Measurements from ENCODE around the gene TDRKH. TPM values are rescaled to one million over a fixed set of nuclear protein-coding genes. Genes with fewer than 3 reads are reported as not detected.

TDRKH gene
- total RNA-seq, 4 donors from 2014 or later = 1.1 to 5.3 (median 2.3) TPM

DNA sequence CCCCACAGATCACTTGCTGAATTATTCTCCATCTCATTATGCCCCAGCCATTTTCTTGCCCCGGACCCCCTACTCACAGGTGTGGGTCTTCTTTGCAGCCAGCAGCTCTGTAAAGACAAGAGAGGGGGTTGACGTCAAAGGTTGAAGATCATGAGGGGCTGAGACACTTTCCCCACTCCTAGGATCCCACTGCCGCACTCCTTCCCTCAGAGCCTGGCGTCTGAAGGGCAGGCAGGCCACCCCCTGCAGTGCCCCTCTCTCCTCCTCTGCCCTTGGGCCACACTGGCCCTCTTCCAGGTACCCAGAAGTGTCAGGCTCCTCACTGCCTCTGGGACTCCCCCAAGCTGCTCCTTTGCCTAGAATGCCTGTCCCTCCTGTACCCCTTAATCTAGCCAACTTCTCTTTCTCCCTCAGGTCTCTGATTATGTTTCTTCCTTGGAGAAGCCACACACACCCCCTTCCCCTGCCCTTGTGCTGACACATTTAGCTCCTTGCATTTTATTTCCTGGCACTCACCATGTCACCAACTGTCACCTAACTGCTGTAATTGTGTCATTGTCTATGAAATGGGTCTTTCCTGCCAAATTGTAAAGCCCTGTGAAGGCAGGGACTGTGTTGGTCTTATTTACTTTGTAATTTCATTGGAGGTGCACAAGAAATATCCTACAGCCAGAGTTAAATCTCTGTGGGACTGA is 39.2 kb upstream of the TDRKH start:
- Histone ChIP-seq H3K4me3 (no peak overlapping the region), H3K36me3 (no peaks in the 10 kb centered on the region), H3K27me3 (peaks cover 0 to 7% (median 0%) of the 10 kb centered on the region in 4 donors), H3K4me1 (peaks cover 14 to 60% (median 16%) of the 10 kb centered on the region in 3 donors), H3K9me3 (no peaks in the 10 kb centered on the region), H3K27ac (peak overlapping the region in 3 of 4 donors; percentile 7 to 70 (median 36))
- DNase-seq = no peak
- no peak for TF ChIP-seq POLR2A (IDR thresholded peaks at IDR 0.05)
- TF ChIP-seq, protein P1, sequence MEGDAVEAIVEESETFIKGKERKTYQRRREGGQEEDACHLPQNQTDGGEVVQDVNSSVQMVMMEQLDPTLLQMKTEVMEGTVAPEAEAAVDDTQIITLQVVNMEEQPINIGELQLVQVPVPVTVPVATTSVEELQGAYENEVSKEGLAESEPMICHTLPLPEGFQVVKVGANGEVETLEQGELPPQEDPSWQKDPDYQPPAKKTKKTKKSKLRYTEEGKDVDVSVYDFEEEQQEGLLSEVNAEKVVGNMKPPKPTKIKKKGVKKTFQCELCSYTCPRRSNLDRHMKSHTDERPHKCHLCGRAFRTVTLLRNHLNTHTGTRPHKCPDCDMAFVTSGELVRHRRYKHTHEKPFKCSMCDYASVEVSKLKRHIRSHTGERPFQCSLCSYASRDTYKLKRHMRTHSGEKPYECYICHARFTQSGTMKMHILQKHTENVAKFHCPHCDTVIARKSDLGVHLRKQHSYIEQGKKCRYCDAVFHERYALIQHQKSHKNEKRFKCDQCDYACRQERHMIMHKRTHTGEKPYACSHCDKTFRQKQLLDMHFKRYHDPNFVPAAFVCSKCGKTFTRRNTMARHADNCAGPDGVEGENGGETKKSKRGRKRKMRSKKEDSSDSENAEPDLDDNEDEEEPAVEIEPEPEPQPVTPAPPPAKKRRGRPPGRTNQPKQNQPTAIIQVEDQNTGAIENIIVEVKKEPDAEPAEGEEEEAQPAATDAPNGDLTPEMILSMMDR (IDR thresholded peaks at IDR 0.05) = no peak
- intact Hi-C loops (cut with DNase I) = no loop called here
- WGBS, 2 donors = 35 to 41% methylated on average over 3 to 4 of the region's 4 CpGs

DNA sequence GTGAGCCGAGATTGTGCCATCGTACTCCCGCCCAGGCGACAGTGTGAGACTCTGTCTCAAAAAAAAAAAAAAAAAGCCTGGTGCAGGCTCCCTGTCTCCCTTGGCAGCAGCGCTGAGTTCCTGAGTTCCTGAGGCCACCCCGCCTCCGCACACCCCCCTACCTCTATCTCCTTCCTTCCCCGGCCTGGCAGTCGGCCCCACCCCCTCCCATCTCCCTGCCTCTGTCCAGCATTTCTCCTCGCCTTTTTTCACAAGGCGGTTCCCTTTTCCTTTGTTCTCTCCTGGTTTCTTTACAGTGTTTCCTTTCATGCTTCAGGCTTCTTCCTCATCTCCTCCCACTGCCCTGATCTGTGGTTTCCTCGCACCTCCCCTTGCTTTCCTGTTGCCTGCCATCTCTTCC is 38.6 kb upstream of the TDRKH start:
- WGBS, 2 donors = 5 to 6% methylated on average over 10 to 12 of the region's 12 CpGs
- intact Hi-C loops (cut with DNase I) = no loop called here
- Histone ChIP-seq H3K36me3 (no peaks in the 10 kb centered on the region), H3K4me1 (peaks cover 14 to 60% (median 16%) of the 10 kb centered on the region in 3 donors), H3K9me3 (no peaks in the 10 kb centered on the region), H3K4me3 (no peak overlapping the region), H3K27me3 (peaks cover 0 to 7% (median 0%) of the 10 kb centered on the region in 4 donors), H3K27ac (peak overlapping the region in 2 of 4 donors; percentile 36 to 70)
- no peak for DNase-seq
- no peak for TF ChIP-seq POLR2A (IDR thresholded peaks at IDR 0.05)
- TF ChIP-seq, protein P1 (IDR thresholded peaks at IDR 0.05) = no peak

- Histone ChIP-seq H3K27me3 (peaks cover 0 to 12% (median 0%) of the 10 kb centered on the region in 4 donors), H3K4me1 (peaks cover 14 to 50% (median 16%) of the 10 kb centered on the region in 3 donors), H3K36me3 (no peaks in the 10 kb centered on the region), H3K27ac (peak overlapping the region in 1 of 4 donors; percentile 21), H3K9me3 (no peaks in the 10 kb centered on the region), H3K4me3 (no peak overlapping the region)
- WGBS, 2 donors = 67% methylated on average over 2 of the region's 9 CpGs; no CpG with 5 or more reads in 1 of the 2 donors
- no peak for TF ChIP-seq POLR2A (IDR thresholded peaks at IDR 0.05)
- TF ChIP-seq, protein P1 (IDR thresholded peaks at IDR 0.05) = no peak
- DNase-seq = no peak
- intact Hi-C loops (cut with DNase I) = no loop called here
These were observed 37.6 kb upstream of the TDRKH start for GRCh38 chr1:151827853-151828252.

DNA sequence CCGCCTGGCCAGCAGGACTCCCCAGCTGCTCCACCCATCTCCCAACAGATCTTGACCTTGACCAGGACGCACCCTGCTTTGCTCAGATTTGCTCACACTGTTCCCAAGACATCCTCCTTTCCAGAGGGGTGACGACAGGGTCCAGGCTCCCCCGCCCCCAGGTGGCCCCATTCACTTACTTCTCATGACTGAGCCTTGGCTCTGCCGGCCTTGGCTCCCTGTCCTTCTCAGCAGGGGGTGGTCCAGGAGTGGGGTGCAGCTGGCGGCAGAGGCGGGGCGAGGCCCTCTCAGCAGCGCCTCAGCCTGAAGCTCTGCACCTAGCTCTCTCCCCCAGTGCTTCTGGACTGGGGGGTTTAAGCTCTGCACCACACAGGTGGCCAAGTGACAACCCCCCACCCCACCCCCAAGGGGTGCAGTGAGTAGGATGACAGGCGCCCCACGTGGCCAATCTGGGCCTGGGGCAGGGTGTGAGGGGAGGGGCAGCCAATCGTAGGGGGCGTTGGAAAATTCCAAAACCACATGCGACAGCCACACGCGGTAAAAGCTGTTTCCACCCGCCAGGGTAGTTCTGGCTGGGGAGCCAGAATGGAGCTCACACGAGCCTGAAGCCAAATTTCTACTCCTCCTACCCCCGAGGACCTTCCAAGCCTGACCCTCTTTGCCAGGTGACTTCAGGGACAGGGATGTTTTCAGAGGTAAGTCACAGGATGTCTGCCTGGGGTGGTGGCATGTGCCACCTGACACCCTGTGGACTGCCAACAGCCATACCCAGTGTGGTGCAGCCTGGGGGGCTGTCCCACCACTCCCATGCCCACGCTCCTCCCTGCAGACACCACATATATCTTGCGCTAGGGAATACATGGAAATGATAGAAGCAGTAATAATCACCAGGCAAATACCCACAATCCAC is 35.7 kb upstream of the TDRKH start:
- Histone ChIP-seq H3K4me1 (peaks cover 0 to 36% (median 10%) of the 10 kb centered on the region in 3 donors), H3K27me3 (peaks cover 0 to 12% (median 0%) of the 10 kb centered on the region in 4 donors), H3K4me3 (peak overlapping the region in 1 of 4 donors; percentile 9), H3K27ac (no peak overlapping the region), H3K36me3 (no peaks in the 10 kb centered on the region), H3K9me3 (no peaks in the 10 kb centered on the region)
- 61 to 63% methylated on average over 13 of the region's 21 CpGs for WGBS, 2 donors
- DNase-seq = no peak
- intact Hi-C loops (cut with DNase I) = no loop called here
- no peak for TF ChIP-seq POLR2A (IDR thresholded peaks at IDR 0.05)
- TF ChIP-seq, protein P1 (IDR thresholded peaks at IDR 0.05) = no peak

Measured in esophagus squamous epithelium (tissue), 5 donors.